Breast epithelium (tissue), 4 donors: ENCODE results near the gene POLR3G. TPM values are rescaled to one million over a fixed set of nuclear protein-coding genes. Genes with fewer than 3 reads are reported as not detected.

Source experiments
- DNase-seq, 2 donors: peaks; one replicate each; pipeline ENCODE4 v3.0.0-alpha.2; 2019; ENCODE audit warnings: low spot score in 2 of 2
- H3K27ac ChIP-seq, 2 donors: fragments of 200-600 bp; sonication (generic) in 1 of 2; one replicate each; pipeline ENCODE4 v1.5.1; 2016 to 2019; ENCODE audit warnings: mild to moderate bottlenecking in 1 of 2
- H3K27me3 ChIP-seq, 2 donors: fragments of 200-600 bp; sonication (generic) in 1 of 2; one replicate each; pipeline versions ENCODE4 v1.5.1 to v1.6.0; 2017 to 2019; ENCODE audit warnings: control low read depth in 1 of 2, mild to moderate bottlenecking in 1 of 2
- H3K36me3 ChIP-seq: fragments of 200-600 bp; one replicate; pipeline ENCODE4 v1.5.1; 2019
- H3K4me1 ChIP-seq, 2 donors: fragments of 200-600 bp; sonication (generic); one replicate each; pipeline ENCODE4 v1.5.1; 2016 to 2019; ENCODE audit warnings: control low read depth in 1 of 2
- H3K4me3 ChIP-seq, 3 donors: fragments of 200-600 bp; sonication (generic); 1 replicate in 2 of 3; 2 replicates in 1 of 3; pipeline ENCODE4 v1.5.1; 2016 to 2019; ENCODE audit warnings: mild to moderate bottlenecking in 3 of 3, moderate library complexity in 2 of 3
- H3K9me3 ChIP-seq, 2 donors: fragments of 200-600 bp; sonication (generic) in 1 of 2; one replicate each; pipeline ENCODE4 v1.5.1; 2016 to 2019; ENCODE audit warnings: control low read depth in 1 of 2
- POLR2A ChIP-seq: fragments of 450-650 bp; IDR thresholded peaks from one replicate; pipeline ENCODE4 v1.6.1; 2016; ENCODE audit warnings: antibody characterized with exemption, mild to moderate bottlenecking, moderate library complexity
- POLR2AphosphoS5 ChIP-seq, 3 donors: sonication (generic); formaldehyde crosslinking; IDR thresholded peaks; one replicate each; pipeline ENCODE4 v1.6.1; 2017; ENCODE audit warnings: antibody characterized with exemption in 3 of 3
- intact Hi-C: fragments of 100-400 bp; cut with DNase I; formaldehyde crosslinking; loops from one replicate; pipeline ENCODE4 v1.15.1; 2023; ENCODE audit warnings: low total_unique reads
- total RNA-seq, 3 donors: library from RNA; depleted of rRNA; stranded (reverse); fragments of >200 nt; gene quantifications; one replicate each; pipeline ENCODE4 v1.1.0, GENCODE V29; 2016
- TF ChIP-seq, protein P1 (sequence below), 3 donors: fragments of 450-650 bp; IDR thresholded peaks; one replicate each; pipeline ENCODE4 v1.5.1; 2016 to 2017; ENCODE audit warnings: antibody characterized with exemption in 3 of 3, mild to moderate bottlenecking in 3 of 3, moderate library complexity in 3 of 3

POLR3G gene
- total RNA-seq, 3 donors from 2014 or later = 2.0 to 4.8 (median 2.4) TPM

DNA sequence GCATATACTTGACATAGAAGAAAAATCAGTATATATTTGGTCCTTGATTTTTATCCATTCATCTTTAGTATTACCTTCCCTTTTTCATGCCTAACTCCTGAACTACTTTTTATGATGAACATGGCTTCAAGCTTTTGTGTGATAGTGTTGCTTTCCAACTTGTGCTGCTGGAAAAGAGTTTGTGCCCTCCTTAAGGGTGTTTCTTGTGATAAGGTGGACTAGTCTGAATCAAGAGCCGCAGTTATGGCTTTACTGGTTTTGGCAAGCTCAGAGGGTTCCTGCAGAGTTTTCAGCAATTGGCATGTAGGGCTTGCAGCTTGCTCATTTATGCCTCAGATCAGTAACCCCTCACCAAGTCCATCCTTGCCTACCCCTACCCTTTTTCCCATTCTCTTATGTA is 20.5 kb downstream of the POLR3G start:
- no peak overlapping the region for H3K27ac ChIP-seq
- H3K36me3 ChIP-seq = no peaks in the 10 kb centered on the region
- DNase-seq = no peak
- TF ChIP-seq POLR2A (no peak), POLR2AphosphoS5 (IDR thresholded peaks at IDR 0.05) (no peak)
- TF ChIP-seq, protein P1, sequence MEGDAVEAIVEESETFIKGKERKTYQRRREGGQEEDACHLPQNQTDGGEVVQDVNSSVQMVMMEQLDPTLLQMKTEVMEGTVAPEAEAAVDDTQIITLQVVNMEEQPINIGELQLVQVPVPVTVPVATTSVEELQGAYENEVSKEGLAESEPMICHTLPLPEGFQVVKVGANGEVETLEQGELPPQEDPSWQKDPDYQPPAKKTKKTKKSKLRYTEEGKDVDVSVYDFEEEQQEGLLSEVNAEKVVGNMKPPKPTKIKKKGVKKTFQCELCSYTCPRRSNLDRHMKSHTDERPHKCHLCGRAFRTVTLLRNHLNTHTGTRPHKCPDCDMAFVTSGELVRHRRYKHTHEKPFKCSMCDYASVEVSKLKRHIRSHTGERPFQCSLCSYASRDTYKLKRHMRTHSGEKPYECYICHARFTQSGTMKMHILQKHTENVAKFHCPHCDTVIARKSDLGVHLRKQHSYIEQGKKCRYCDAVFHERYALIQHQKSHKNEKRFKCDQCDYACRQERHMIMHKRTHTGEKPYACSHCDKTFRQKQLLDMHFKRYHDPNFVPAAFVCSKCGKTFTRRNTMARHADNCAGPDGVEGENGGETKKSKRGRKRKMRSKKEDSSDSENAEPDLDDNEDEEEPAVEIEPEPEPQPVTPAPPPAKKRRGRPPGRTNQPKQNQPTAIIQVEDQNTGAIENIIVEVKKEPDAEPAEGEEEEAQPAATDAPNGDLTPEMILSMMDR (IDR thresholded peaks at IDR 0.05) = no peak
- no peaks in the 10 kb centered on the region for H3K4me1 ChIP-seq
- no peaks in the 10 kb centered on the region for H3K9me3 ChIP-seq
- no peak overlapping the region for H3K4me3 ChIP-seq
- H3K27me3 ChIP-seq = no peaks in the 10 kb centered on the region
- intact Hi-C loops = no loop called here

DNA sequence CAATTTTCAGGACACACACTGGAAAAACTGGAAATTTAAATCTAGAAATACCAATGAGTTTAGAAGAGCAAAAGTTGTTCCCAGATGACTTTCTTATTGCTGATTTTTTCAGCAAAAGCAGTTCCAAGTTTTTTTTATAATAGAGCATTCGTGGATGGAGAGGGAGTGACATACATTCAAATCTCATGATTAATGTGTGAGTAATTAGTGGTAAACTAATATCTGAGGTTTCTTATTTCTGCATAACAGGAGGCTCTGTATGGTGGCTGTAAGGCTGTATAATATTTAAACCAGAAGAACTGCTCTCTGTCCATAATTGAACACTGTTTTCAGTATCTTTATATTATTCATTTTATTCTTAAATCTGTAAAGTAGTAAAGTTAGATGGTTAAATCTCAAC is 28.9 kb downstream of the POLR3G start:
- intact Hi-C loops = no loop called here

DNA sequence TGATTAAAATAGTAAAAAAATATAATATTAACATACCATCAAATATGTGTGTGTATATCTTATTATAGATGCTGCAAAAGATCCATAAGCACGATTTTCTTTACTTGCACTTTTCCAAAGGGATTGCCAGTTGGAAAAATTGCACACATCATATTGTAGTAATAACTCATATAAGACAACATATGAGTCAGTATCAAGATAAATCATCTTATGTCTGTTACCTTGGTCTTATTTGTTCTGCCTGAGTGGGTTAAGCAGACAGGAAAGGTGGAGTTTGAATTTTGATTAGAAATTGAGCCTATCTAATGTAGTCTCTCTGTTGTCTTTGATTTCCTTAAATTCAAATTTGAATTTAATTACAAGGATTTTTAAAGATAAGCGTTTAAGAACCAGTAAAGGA is 30.1 kb downstream of the POLR3G start:
- intact Hi-C loops = no loop called here
- Histone ChIP-seq H3K27ac (no peak overlapping the region), H3K9me3 (no peaks in the 10 kb centered on the region), H3K36me3 (no peaks in the 10 kb centered on the region), H3K27me3 (no peaks in the 10 kb centered on the region), H3K4me3 (no peak overlapping the region), H3K4me1 (no peaks in the 10 kb centered on the region)
- DNase-seq = no peak
- TF ChIP-seq, protein P1 (IDR thresholded peaks at IDR 0.05) = no peak

More for the DNA sequence above, 28.9 kb downstream of the POLR3G start:
- Histone ChIP-seq H3K4me1 (no peaks in the 10 kb centered on the region), H3K27ac (no peak overlapping the region), H3K27me3 (no peaks in the 10 kb centered on the region), H3K36me3 (no peaks in the 10 kb centered on the region), H3K9me3 (no peaks in the 10 kb centered on the region), H3K4me3 (no peak overlapping the region)
- no peak for DNase-seq
- TF ChIP-seq, protein P1 (IDR thresholded peaks at IDR 0.05) = no peak
- TF ChIP-seq POLR2AphosphoS5 (IDR thresholded peaks at IDR 0.05) (no peak), POLR2A (no peak)

DNA sequence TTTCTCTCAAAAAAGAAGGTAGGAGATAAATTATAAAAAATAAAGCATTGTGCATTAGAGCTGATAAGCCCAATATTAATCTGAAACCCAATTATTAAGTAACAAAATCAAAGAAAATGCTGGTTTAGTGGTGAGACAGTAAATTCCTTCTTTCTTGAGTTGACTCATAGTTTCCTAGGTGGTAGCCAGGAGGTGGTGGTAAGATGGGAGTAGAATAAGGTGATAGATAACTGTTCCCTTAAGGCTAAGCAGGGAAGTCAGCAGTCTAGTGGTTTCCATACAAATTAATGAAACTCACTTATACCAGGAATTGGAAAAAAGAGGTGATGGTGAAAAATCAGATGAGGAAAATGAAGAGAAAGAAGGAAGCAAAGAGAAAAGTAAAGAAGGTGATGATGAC is 31.6 kb downstream of the POLR3G start:
- Histone ChIP-seq H3K27me3 (no peaks in the 10 kb centered on the region), H3K9me3 (no peaks in the 10 kb centered on the region), H3K36me3 (no peaks in the 10 kb centered on the region), H3K27ac (no peak overlapping the region), H3K4me3 (no peak overlapping the region), H3K4me1 (no peaks in the 10 kb centered on the region)
- intact Hi-C loops = no loop called here
- TF ChIP-seq POLR2A (no peak), POLR2AphosphoS5 (IDR thresholded peaks at IDR 0.05) (no peak)
- TF ChIP-seq, protein P1 (IDR thresholded peaks at IDR 0.05) = no peak
- DNase-seq = no peak

DNA sequence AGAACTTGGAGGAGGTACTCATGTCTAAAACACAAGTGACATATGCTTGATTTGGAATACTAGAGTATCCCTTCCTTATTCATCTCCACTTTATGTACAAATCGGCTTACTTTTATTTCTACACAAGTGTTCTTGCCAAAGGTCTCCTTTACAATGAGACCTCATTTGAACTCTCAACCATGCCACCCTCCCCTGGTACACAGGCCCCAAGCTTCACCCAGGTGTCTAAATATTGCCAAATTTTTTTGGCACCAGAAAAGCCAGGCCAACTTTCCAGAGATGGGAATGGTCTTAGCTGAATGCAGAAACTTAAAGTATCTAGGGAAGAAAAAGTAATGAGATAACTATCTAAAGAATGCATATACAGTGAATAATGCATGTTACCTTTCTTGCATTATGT is 35.8 kb downstream of the POLR3G start:
- intact Hi-C loops = no loop called here
- no peak overlapping the region for H3K4me3 ChIP-seq

More for the DNA sequence above, 35.8 kb downstream of the POLR3G start:
- TF ChIP-seq POLR2AphosphoS5 (IDR thresholded peaks at IDR 0.05) (no peak), POLR2A (no peak)
- TF ChIP-seq, protein P1 (IDR thresholded peaks at IDR 0.05) = no peak
- H3K27me3 ChIP-seq = no peaks in the 10 kb centered on the region
- H3K27ac ChIP-seq = no peak overlapping the region
- DNase-seq = no peak
- no peaks in the 10 kb centered on the region for H3K9me3 ChIP-seq
- no peaks in the 10 kb centered on the region for H3K4me1 ChIP-seq
- no peaks in the 10 kb centered on the region for H3K36me3 ChIP-seq
